Cardiac septum (tissue), 1 donor: Measurements from ENCODE around the gene TCF15. TPM values are rescaled to one million over a fixed set of nuclear protein-coding genes. Genes with fewer than 3 reads are reported as not detected.

Experiments
- DNase-seq: peaks from one replicate; pipeline ENCODE4 v3.0.0-alpha.2; 2020; ENCODE audit warnings: low spot score
- intact Hi-C: fragments of 100-400 bp; cut with DNase I; formaldehyde crosslinking; loops from one replicate; pipeline ENCODE4 v1.14.0; 2022
- total RNA-seq: library from RNA; stranded (reverse); fragmentation: NEBNext Ultra II Directional; extraction: Animal tissue kit (Norgen Biotek cat#: 25700); gene quantifications from one replicate; pipeline ENCODE4 v1.2.1, GENCODE V29; 2021
- donor health status: DM: no; HTN: no; CAD: no.

The TCF15 gene
- total RNA-seq, 1 donor from 2014 or later, result 4.8 TPM

DNA sequence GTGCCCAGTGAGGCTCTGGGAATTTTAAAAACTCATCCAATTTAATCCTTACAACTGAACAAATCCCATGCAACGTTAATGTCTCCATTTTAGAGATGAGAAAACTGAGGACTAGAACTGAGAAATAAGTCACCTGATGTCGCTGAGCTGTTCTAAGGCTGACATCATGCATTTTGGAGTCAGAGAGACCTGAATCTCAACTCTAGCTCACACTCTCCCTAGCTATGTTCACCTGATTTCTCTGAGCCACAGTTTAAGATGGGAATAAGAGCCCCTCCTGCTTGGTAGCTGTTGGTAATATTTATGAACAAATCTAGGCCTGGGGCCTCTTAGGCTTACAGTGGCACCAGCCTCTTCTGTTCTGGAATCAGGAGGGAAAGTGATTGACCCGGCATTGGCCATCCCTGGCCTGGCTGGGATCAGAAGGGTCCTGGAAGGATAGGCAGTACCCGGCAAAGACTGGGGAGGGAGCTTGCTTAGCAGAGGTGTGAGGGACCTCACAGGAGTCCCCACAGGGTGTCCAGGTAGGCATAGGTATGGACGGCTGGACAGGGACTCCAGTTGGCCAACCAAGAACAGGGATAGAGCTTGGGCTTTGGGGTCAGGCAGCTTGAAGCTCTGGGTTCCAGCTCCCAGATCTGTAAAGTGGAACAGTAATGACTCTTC is 47.7 kb downstream of the TCF15 start:
- intact Hi-C loops, result no loop called here
- DNase-seq, result no peak

DNA sequence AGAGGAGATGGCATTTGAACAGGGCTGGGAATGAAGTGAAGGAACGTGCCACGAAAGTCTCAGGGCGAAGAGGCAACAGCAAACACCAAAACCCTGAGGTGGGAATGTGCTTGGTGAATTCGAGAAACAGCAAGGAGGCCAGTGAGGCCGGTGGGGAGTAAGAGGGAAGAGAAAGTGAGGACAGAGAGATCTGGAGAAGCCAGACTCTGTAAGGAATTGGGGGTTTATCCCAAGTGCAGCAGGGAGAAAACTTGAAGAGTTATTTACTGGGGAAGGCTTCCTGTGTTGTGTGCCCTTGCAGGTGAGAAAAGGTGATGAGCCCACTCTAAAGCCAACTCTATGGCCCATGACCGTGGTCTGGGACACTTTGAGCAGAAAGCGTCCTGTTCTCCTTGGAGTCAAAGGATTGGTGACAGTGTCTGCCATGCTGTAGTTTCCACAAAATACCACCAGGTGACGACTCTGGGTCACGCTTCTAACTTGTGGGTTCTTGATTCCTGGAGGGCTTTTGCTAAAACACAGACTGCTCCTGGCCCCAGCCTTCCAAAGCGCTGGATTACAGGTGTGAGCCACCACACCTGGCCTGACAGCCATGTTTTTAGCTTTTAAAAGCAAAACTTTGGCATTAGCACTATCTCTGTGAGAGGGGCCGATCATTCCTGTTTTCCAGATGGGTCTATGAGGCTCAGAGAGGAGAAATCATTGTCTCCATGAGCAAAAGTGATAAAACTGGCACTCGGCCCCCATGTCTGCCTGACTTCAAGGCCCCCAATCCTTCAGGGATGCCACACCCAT is 48.5 kb downstream of the TCF15 start:
- DNase-seq, result no peak
- intact Hi-C loops, result loop anchor here (1.0 to 2.0 kb wide), 2 partner anchors 83 to 178 kb away; no protein-coding TSS in a partner anchor

DNA sequence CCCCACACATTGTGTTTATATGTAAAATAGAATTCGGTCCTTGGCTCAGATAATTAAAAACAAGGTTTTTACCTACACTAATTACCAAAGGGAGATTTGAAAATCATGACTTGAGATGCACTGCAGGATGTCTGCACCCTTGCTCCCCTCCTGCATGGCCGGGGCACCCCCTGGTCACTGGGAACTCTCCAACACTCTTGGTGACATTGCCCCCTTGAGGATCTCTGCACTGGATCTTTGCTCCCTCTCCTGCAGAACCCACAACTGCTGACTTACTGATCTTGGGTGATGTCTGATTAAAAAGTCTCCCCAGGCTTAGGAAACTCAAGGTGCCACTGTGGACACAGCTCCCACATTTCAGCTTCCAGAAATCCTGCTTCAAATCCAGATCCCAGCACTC is 49.4 kb downstream of the TCF15 start:
- no peak for DNase-seq
- intact Hi-C loops, result loop anchor here (1.0 to 2.0 kb wide), 2 partner anchors 84 to 179 kb away; no protein-coding TSS in a partner anchor

DNA sequence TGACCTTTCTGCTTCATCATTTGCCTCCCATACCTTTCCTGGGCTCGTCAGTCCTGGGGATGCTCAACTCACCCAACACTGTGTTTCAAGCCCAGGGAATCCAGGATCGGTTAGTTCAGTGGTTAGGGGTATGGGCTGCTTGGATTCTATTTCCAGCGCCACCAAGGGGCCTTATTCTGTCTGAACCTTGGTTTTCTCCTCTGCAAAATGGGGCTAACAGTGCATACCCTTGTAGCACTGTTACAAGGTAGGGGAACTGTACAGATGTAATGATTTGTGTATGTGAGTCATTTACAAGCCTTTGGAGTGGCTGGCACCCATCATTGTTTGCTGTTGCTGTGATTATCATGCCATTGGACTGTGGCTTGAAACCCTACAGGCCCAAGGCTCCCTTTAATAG is 52.0 kb downstream of the TCF15 start:
- DNase-seq, result no peak
- intact Hi-C loops, result no loop called here

DNA sequence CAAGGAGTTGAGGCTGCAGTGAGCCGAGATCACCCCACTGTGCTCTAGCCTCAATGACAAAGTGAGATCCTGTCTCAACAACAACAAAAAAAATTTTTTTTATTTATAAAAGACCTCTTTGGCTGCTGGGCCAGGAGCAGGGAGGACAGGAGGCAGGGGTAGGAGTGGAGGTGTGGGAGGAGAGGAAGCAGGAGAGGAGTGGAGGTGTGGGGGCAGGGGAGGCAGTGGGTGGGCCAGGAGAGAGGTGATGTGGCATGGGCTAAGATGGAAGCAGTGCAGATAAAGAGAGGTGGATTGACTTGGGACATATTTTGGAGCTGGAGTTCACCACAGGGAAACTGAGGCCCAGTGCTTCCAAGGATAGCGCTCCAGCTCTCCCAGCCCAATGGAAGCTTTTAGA is 53.1 kb downstream of the TCF15 start:
- intact Hi-C loops, result no loop called here
- DNase-seq, result no peak

DNA sequence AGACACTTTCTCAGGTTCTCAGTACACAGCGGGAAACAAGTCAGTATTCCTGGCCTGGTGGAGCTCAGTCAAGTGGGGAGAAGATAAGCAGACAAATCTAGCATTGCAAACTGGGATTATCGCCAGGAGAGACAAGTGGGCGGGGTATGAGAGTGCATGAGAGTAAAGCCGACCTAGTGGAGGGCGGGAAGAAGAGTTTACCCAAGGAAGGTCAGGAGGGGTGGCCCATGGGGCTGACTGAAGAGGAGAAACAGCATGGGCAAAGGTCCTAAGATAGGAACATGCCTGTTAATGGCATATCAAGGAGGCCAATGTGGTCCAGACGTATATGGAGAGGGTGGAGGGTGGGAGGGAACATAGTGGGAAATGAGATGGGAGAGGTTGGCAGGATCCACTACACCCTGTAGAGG is 54.1 kb downstream of the TCF15 start:
- DNase-seq, result no peak
- intact Hi-C loops, result no loop called here

Other genes starting within 250 kb of the TCF15 start
- gene TRIB3, start 229.5 kb downstream of the TCF15 start, total RNA-seq, result 1.3 TPM
- gene RBCK1, start 202.0 kb downstream of the TCF15 start, total RNA-seq, result 44.3 TPM
- gene TBC1D20, start 147.8 kb downstream of the TCF15 start, total RNA-seq, result 26.5 TPM
- gene CSNK2A1, start 66.5 kb downstream of the TCF15 start, total RNA-seq, result 111 TPM
- 38.4 TPM for gene SRXN1, start 42.9 kb upstream of the TCF15 start, total RNA-seq
- not detected for gene SCRT2, start 65.5 kb upstream of the TCF15 start, total RNA-seq
- gene SLC52A3, start 158.2 kb upstream of the TCF15 start, total RNA-seq, result 2.8 TPM
- gene FAM110A, start 223.4 kb upstream of the TCF15 start, total RNA-seq, result 1.8 TPM